Mesodermal cell (in vitro differentiated cells): Measurements from ENCODE around the gene WFS1.

Source experiments
- H3K27ac ChIP-seq: 2 replicates; pipeline ENCODE4 v1.7.0; 2013; ENCODE audit warnings: mild to moderate bottlenecking, low read depth, low read length, moderate library complexity; ENCODE audit not compliant: severe bottlenecking
- H3K36me3 ChIP-seq: 2 replicates; pipeline ENCODE4 v1.7.1; 2013; ENCODE audit warnings: mild to moderate bottlenecking, low read length, moderate library complexity; ENCODE audit not compliant: control insufficient read depth, insufficient read depth
- H3K4me1 ChIP-seq: one replicate; pipeline ENCODE4 v1.7.1; 2013; ENCODE audit warnings: mild to moderate bottlenecking, low read length; ENCODE audit not compliant: insufficient read depth, control insufficient read depth, poor library complexity, severe bottlenecking
- H3K4me3 ChIP-seq: 2 replicates; pipeline ENCODE4 v1.7.0; 2013; ENCODE audit warnings: low read length, control low read depth, mild to moderate bottlenecking; ENCODE audit not compliant: insufficient read depth, poor library complexity, severe bottlenecking; ENCODE audit errors: extremely low read depth
- H3K9me3 ChIP-seq: 2 replicates; pipeline ENCODE4 v1.7.1; 2013; ENCODE audit warnings: mild to moderate bottlenecking, low read length, moderate library complexity; ENCODE audit not compliant: control insufficient read depth
- WGBS, 2 experiments: methylation state at CpG; one replicate each; pipeline ENCODE4 v1.1.5; 2013; ENCODE audit warnings: missing lambda C conversion rate in 2 of 2; ENCODE audit not compliant: insufficient coverage in 2 of 2; 5-methylcytosine and 5-hydroxymethylcytosine counted together

Gene WFS1

GRCh38 chr4:6281436-6282313 lies 12.0 kb downstream of the WFS1 start:
- Histone ChIP-seq H3K36me3 (peaks cover 31% of the 10 kb centered on the region), H3K9me3 (no peaks in the 10 kb centered on the region), H3K27ac (no peak overlapping the region), H3K4me1 (peaks cover 2% of the 10 kb centered on the region), H3K4me3 (no peak overlapping the region)
- WGBS, 2 experiments = 94% methylated on average over 18 to 20 of the region's 20 CpGs

GRCh38 chr4:6282314-6282771 lies 12.7 kb downstream of the WFS1 start:
- no peak overlapping the region for H3K27ac ChIP-seq
- H3K4me3 ChIP-seq = no peak overlapping the region
- H3K9me3 ChIP-seq = no peaks in the 10 kb centered on the region
- H3K36me3 ChIP-seq = peaks cover 38% of the 10 kb centered on the region
- H3K4me1 ChIP-seq = peaks cover 2% of the 10 kb centered on the region
- no CpG with 5 or more reads among the region's 6 CpGs for WGBS, 2 experiments

- Histone ChIP-seq H3K36me3 (peaks cover 35% of the 10 kb centered on the region), H3K9me3 (no peaks in the 10 kb centered on the region), H3K4me3 (no peak overlapping the region), H3K4me1 (peaks cover 2% of the 10 kb centered on the region), H3K27ac (no peak overlapping the region)
- WGBS, 2 experiments = 90 to 100% methylated on average over 4 of the region's 4 CpGs
Observed at GRCh38 chr4:6283282-6283681, 13.6 kb downstream of the WFS1 start.

- Histone ChIP-seq H3K27ac (no peak overlapping the region), H3K9me3 (no peaks in the 10 kb centered on the region), H3K4me3 (no peak overlapping the region), H3K36me3 (peaks cover 54% of the 10 kb centered on the region), H3K4me1 (no peaks in the 10 kb centered on the region)
- WGBS, 2 experiments = 93 to 95% methylated on average over 14 to 16 of the region's 16 CpGs
Observed at GRCh38 chr4:6287017-6287788, 17.6 kb downstream of the WFS1 start.

GRCh38 chr4:6288342-6288741 lies 18.7 kb downstream of the WFS1 start:
- no peaks in the 10 kb centered on the region for H3K4me1 ChIP-seq
- H3K27ac ChIP-seq = no peak overlapping the region
- H3K9me3 ChIP-seq = no peaks in the 10 kb centered on the region
- no peak overlapping the region for H3K4me3 ChIP-seq
- H3K36me3 ChIP-seq = peaks cover 51% of the 10 kb centered on the region
- 94 to 98% methylated on average over 5 of the region's 5 CpGs for whole genome bisulfite sequencing, 2 experiments

- Histone ChIP-seq H3K4me3 (no peak overlapping the region), H3K36me3 (peaks cover 51% of the 10 kb centered on the region), H3K4me1 (no peaks in the 10 kb centered on the region), H3K27ac (no peak overlapping the region), H3K9me3 (no peaks in the 10 kb centered on the region)
- WGBS, 2 experiments = 97% methylated on average over 14 of the region's 15 CpGs
Observed at GRCh38 chr4:6288871-6289270, 19.2 kb downstream of the WFS1 start.

- H3K27ac ChIP-seq = no peak overlapping the region
- H3K4me3 ChIP-seq = no peak overlapping the region
- 93 to 100% methylated on average over 4 to 6 of the region's 7 CpGs for WGBS, 2 experiments
- no peaks in the 10 kb centered on the region for H3K9me3 ChIP-seq
- peaks cover 54% of the 10 kb centered on the region for H3K36me3 ChIP-seq
- H3K4me1 ChIP-seq = no peaks in the 10 kb centered on the region
Observed at GRCh38 chr4:6290256-6290655, 20.6 kb downstream of the WFS1 start.

- Histone ChIP-seq H3K36me3 (peaks cover 55% of the 10 kb centered on the region), H3K9me3 (no peaks in the 10 kb centered on the region), H3K4me3 (no peak overlapping the region), H3K27ac (no peak overlapping the region), H3K4me1 (no peaks in the 10 kb centered on the region)
- WGBS, 2 experiments = 90 to 91% methylated on average over 23 to 24 of the region's 25 CpGs
Observed at GRCh38 chr4:6290769-6291547, 21.3 kb downstream of the WFS1 start.

GRCh38 chr4:6291784-6292297 lies 22.2 kb downstream of the WFS1 start:
- H3K4me3 ChIP-seq = no peak overlapping the region
- H3K27ac ChIP-seq = no peak overlapping the region
- no peaks in the 10 kb centered on the region for H3K9me3 ChIP-seq
- H3K4me1 ChIP-seq = no peaks in the 10 kb centered on the region
- 91% methylated on average over 19 to 21 of the region's 21 CpGs for WGBS, 2 experiments
- peaks cover 57% of the 10 kb centered on the region for H3K36me3 ChIP-seq

GRCh38 chr4:6292376-6293096 lies 22.9 kb downstream of the WFS1 start:
- H3K4me3 ChIP-seq = no peak overlapping the region
- H3K4me1 ChIP-seq = no peaks in the 10 kb centered on the region
- H3K27ac ChIP-seq = no peak overlapping the region
- H3K9me3 ChIP-seq = no peaks in the 10 kb centered on the region
- 80 to 93% methylated on average over 9 to 13 of the region's 13 CpGs for WGBS, 2 experiments
- H3K36me3 ChIP-seq = peaks cover 51% of the 10 kb centered on the region
